ENCODE data around the gene CHST11.
"Not testable (repeated sequence)": the region's sequence is repeated elsewhere in the genome, so short reads cannot be mapped to it uniquely, and the experiment has no call there.

Gene CHST11

GRCh38 chr12:104729091-104729490 is 272.3 kb downstream of the CHST11 start:
- no peak for DNase-seq

GRCh38 chr12:104729610-104730446 is 273.1 kb downstream of the CHST11 start:
- DNase-seq = no peak

GRCh38 chr12:104730763-104731162 is 274.0 kb downstream of the CHST11 start:
- DNase-seq = no peak

- no peak for DNase-seq
These were observed 277.0 kb downstream of the CHST11 start for GRCh38 chr12:104733717-104734175.

GRCh38 chr12:104734541-104735095 is 277.9 kb downstream of the CHST11 start:
- no peak for DNase-seq

GRCh38 chr12:104735801-104736200 is 279.1 kb downstream of the CHST11 start:
- no peak for DNase-seq

- peak; percentile 92 for DNase-seq
These were observed 279.6 kb downstream of the CHST11 start for GRCh38 chr12:104736307-104736706.

- no peak for DNase-seq
These were observed 280.4 kb downstream of the CHST11 start for GRCh38 chr12:104737113-104737512.

- no peak for DNase-seq
These were observed 281.1 kb downstream of the CHST11 start for GRCh38 chr12:104737791-104738301.

- no peak for DNase-seq
These were observed 281.6 kb downstream of the CHST11 start for GRCh38 chr12:104738331-104738730.

GRCh38 chr12:104738776-104739642 is 282.3 kb downstream of the CHST11 start:
- no peak for DNase-seq

GRCh38 chr12:104740668-104741067 is 283.9 kb downstream of the CHST11 start:
- DNase-seq = no peak

- no peak for DNase-seq
These were observed 284.3 kb downstream of the CHST11 start for GRCh38 chr12:104741077-104741476.

- no peak for DNase-seq
These were observed 285.0 kb downstream of the CHST11 start for GRCh38 chr12:104741497-104742367.

GRCh38 chr12:104742551-104743201 is 285.9 kb downstream of the CHST11 start:
- no peak for DNase-seq

- DNase-seq = no peak
These were observed 286.4 kb downstream of the CHST11 start for GRCh38 chr12:104743202-104743580.

GRCh38 chr12:104743753-104744548 is 287.2 kb downstream of the CHST11 start:
- not testable (repeated sequence) for DNase-seq

GRCh38 chr12:104746467-104747088 is 289.8 kb downstream of the CHST11 start:
- DNase-seq = no peak

GRCh38 chr12:104747330-104747729 is 290.6 kb downstream of the CHST11 start:
- DNase-seq = no peak

GRCh38 chr12:104747955-104748354 is 291.2 kb downstream of the CHST11 start:
- no peak for DNase-seq
